Fibroblast of lung (primary cell): ENCODE measurements around the gene EIF4E2. TPM values are rescaled to one million over a fixed set of nuclear protein-coding genes. Genes with fewer than 3 reads are reported as not detected.

Source experiments
- DNase-seq, 2 donors: peaks; one replicate each; pipeline versions ENCODE4 v3.0.0 to v3.0.0-alpha.2; 2010; ENCODE audit warnings: low read depth in 2 of 2
- H2AFZ ChIP-seq: 2 replicates; pipeline ENCODE4 v1.5.1; 2012; ENCODE audit warnings: low read length, control low read depth, inconsistent platforms
- H3K27ac ChIP-seq: 2 replicates; pipeline ENCODE4 v1.5.1; 2011; ENCODE audit warnings: low read length, control low read depth; ENCODE audit not compliant: insufficient read depth
- H3K27me3 ChIP-seq: 2 replicates; pipeline ENCODE4 v1.5.1; 2011; ENCODE audit warnings: mild to moderate bottlenecking, low read length; ENCODE audit not compliant: control insufficient read depth, insufficient read depth
- H3K36me3 ChIP-seq: 2 replicates; pipeline ENCODE4 v1.5.1; 2011; ENCODE audit warnings: low read length; ENCODE audit not compliant: control insufficient read depth, insufficient read depth
- H3K4me1 ChIP-seq: 2 replicates; pipeline ENCODE4 v1.5.1; 2011; ENCODE audit warnings: low read length; ENCODE audit not compliant: control insufficient read depth, insufficient read depth; ENCODE audit errors: extremely low read depth
- H3K4me2 ChIP-seq: 2 replicates; pipeline ENCODE4 v1.5.1; 2011; ENCODE audit warnings: low read length, control low read depth; ENCODE audit not compliant: insufficient read depth; ENCODE audit errors: extremely low read depth
- H3K4me3 ChIP-seq, 4 experiments: fragments of 200-600 bp in 1 of 4; sonication (generic) in 1 of 4; replicated peaks in 1 of 4; 2 replicates each; pipeline ENCODE4 v1.5.1; 2011 to 2016; ENCODE audit warnings: low read length in 4 of 4, low read depth in 3 of 4, mild to moderate bottlenecking in 3 of 4, control low read depth in 2 of 4, inconsistent platforms in 1 of 4, mixed read lengths in 1 of 4; ENCODE audit not compliant: insufficient read depth in 1 of 4; ENCODE audit errors: control extremely low read depth in 1 of 4
- H3K79me2 ChIP-seq: 2 replicates; pipeline ENCODE4 v1.5.1; 2012; ENCODE audit warnings: mild to moderate bottlenecking, low read length, inconsistent platforms; ENCODE audit not compliant: control insufficient read depth, insufficient read depth
- H3K9ac ChIP-seq: 2 replicates; pipeline ENCODE4 v1.5.1; 2011; ENCODE audit warnings: mild to moderate bottlenecking, low read length, control low read depth; ENCODE audit not compliant: insufficient read depth
- H3K9me3 ChIP-seq: 2 replicates; pipeline ENCODE4 v1.5.1; 2012; ENCODE audit warnings: low read depth, low read length; ENCODE audit not compliant: control insufficient read depth, insufficient read depth
- H4K20me1 ChIP-seq: 2 replicates; pipeline ENCODE4 v1.5.1; 2011; ENCODE audit warnings: low read length; ENCODE audit not compliant: control insufficient read depth, insufficient read depth; ENCODE audit errors: extremely low read depth
- CTCF ChIP-seq, 2 donors: IDR thresholded peaks in 1 of 2; conservative IDR thresholded peaks in 1 of 2; 1 replicate in 1 of 2; 2 replicates in 1 of 2; pipeline ENCODE4 v1.5.1; 2011 to 2012; ENCODE audit warnings: low read length in 2 of 2, control low read depth in 1 of 2, inconsistent platforms in 1 of 2, low read depth in 1 of 2, mild to moderate bottlenecking in 1 of 2
- EZH2 ChIP-seq: IDR thresholded peaks from 2 replicates; pipeline ENCODE4 v1.5.1; 2012; ENCODE audit warnings: low read length, control low read depth, mild to moderate bottlenecking; ENCODE audit errors: missing control alignments
- polyA plus RNA-seq, 2 donors: library from polyadenylated mRNA; depleted of rRNA in 1 of 2; stranded (reverse) in 1 of 2; unstranded in 1 of 2; fragments of >200 nt; gene quantifications; 2 replicates each; pipeline ENCODE4 v1.2.1, GENCODE V29; 2011 to 2012; ENCODE audit warnings: missing spikeins in 1 of 2
- total RNA-seq: library from RNA; depleted of rRNA; stranded (reverse); fragments of >200 nt; gene quantifications from 2 replicates; pipeline ENCODE4 v1.2.1, GENCODE V29; 2014

The EIF4E2 gene
- total and polyA plus RNA-seq, 2 donors (not counting 1 experiment from before 2014, with no cell fraction given), result 77.6 to 101 TPM

GRCh38 chr2:232537079-232537478 is 13.4 kb upstream of the EIF4E2 start:
- Histone ChIP-seq H2AFZ (no peak overlapping the region), H4K20me1 (no peaks in the 10 kb centered on the region), H3K4me2 (no peak overlapping the region), H3K27ac (no peak overlapping the region), H3K79me2 (no peaks in the 10 kb centered on the region), H3K4me3 (no peak overlapping the region), H3K27me3 (peaks cover 6% of the 10 kb centered on the region), H3K9me3 (no peaks in the 10 kb centered on the region), H3K9ac (no peak overlapping the region), H3K36me3 (no peaks in the 10 kb centered on the region), H3K4me1 (no peaks in the 10 kb centered on the region)
- no peak for TF ChIP-seq EZH2
- TF ChIP-seq CTCF (conservative IDR thresholded peaks at IDR 0.05 in 1 of 2, IDR thresholded peaks at IDR 0.05 in 1 of 2; ENCODE audit: low read depth in 1 of 2, low read length in 2 of 2), result peak in 1 of 2 donors; percentile 31
- DNase-seq, result no peak

- Histone ChIP-seq H3K36me3 (no peaks in the 10 kb centered on the region), H4K20me1 (no peaks in the 10 kb centered on the region), H3K4me1 (no peaks in the 10 kb centered on the region), H2AFZ (no peak overlapping the region), H3K9me3 (no peaks in the 10 kb centered on the region), H3K27me3 (peaks cover 6% of the 10 kb centered on the region), H3K4me3 (no peak overlapping the region), H3K9ac (no peak overlapping the region), H3K4me2 (no peak overlapping the region), H3K27ac (no peak overlapping the region), H3K79me2 (no peaks in the 10 kb centered on the region)
- TF ChIP-seq CTCF (conservative IDR thresholded peaks at IDR 0.05 in 1 of 2, IDR thresholded peaks at IDR 0.05 in 1 of 2; ENCODE audit: low read depth in 1 of 2, low read length in 2 of 2), result no peak
- no peak for DNase-seq
Measured at GRCh38 chr2:232537499-232537898, 13.0 kb upstream of the EIF4E2 start.

- Histone ChIP-seq H3K9me3 (no peaks in the 10 kb centered on the region), H3K27ac (no peak overlapping the region), H3K36me3 (no peaks in the 10 kb centered on the region), H3K9ac (no peak overlapping the region), H3K4me3 (no peak overlapping the region), H4K20me1 (no peaks in the 10 kb centered on the region), H3K79me2 (no peaks in the 10 kb centered on the region), H3K4me2 (no peak overlapping the region), H3K27me3 (peaks cover 6% of the 10 kb centered on the region), H2AFZ (no peak overlapping the region), H3K4me1 (no peaks in the 10 kb centered on the region)
- DNase-seq, result no peak
- no peak for TF ChIP-seq EZH2
- no peak for TF ChIP-seq CTCF (conservative IDR thresholded peaks at IDR 0.05 in 1 of 2, IDR thresholded peaks at IDR 0.05 in 1 of 2; ENCODE audit: low read depth in 1 of 2, low read length in 2 of 2)
Measured at GRCh38 chr2:232538671-232539070, 11.8 kb upstream of the EIF4E2 start.
